ENCODE data around the gene BCAS3.

BCAS3 gene

DNA sequence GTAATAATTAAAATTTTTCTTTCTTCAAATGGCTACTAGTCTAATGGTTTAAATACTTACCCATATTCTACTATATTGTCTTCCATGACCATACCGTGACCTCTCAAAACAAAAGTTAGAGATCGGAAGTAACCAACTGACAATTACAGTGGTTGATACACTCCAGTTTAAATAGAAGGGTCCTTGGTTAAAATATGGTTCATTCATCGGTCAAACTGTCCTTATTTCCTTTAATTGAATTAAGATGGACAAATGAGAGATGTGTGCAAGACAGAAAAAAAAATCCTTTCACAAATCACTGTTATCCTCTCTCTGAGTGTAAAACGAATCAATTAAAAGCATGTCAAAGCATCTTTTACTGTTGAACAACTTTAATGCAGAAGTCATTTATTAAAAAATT is 507.7 kb downstream of the BCAS3 start:
- Histone ChIP-seq H3F3A (ENCODE audit: control insufficient read depth, insufficient read depth) (no peaks in the 10 kb centered on the region), H3K4me3 (ENCODE audit: low read length) (no peak overlapping the region), H3K36me3 (ENCODE audit: control insufficient read depth, low read length) (no peaks in the 10 kb centered on the region), H3K4me1 (ENCODE audit: control insufficient read depth, low read length) (no peaks in the 10 kb centered on the region), H3K4me2 (ENCODE audit: low read length) (no peak overlapping the region), H3K27me3 (ENCODE audit: control insufficient read depth, low read length) (no peaks in the 10 kb centered on the region), H3K27ac (ENCODE audit: low read depth, low read length) (no peak overlapping the region), H3K79me2 (ENCODE audit: control insufficient read depth, low read length) (no peaks in the 10 kb centered on the region), H3K9me2 (replicated peaks; ENCODE audit: control insufficient read depth, low read length) (no peaks in the 10 kb centered on the region), H3K9me3 (ENCODE audit: control insufficient read depth, insufficient read depth, low read length) (no peaks in the 10 kb centered on the region), H4K20me1 (ENCODE audit: control insufficient read depth, insufficient read depth, low read depth, low read length) (no peaks in the 10 kb centered on the region)
- TF ChIP-seq EZH2phosphoT487 (IDR thresholded peaks at IDR 0.05; ENCODE audit: borderline replicate concordance, low read length): no peak
- TF ChIP-seq, protein P1, sequence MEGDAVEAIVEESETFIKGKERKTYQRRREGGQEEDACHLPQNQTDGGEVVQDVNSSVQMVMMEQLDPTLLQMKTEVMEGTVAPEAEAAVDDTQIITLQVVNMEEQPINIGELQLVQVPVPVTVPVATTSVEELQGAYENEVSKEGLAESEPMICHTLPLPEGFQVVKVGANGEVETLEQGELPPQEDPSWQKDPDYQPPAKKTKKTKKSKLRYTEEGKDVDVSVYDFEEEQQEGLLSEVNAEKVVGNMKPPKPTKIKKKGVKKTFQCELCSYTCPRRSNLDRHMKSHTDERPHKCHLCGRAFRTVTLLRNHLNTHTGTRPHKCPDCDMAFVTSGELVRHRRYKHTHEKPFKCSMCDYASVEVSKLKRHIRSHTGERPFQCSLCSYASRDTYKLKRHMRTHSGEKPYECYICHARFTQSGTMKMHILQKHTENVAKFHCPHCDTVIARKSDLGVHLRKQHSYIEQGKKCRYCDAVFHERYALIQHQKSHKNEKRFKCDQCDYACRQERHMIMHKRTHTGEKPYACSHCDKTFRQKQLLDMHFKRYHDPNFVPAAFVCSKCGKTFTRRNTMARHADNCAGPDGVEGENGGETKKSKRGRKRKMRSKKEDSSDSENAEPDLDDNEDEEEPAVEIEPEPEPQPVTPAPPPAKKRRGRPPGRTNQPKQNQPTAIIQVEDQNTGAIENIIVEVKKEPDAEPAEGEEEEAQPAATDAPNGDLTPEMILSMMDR (IDR thresholded peaks at IDR 0.05; ENCODE audit: low read depth, low read length, poor library complexity, severe bottlenecking): no peak

DNA sequence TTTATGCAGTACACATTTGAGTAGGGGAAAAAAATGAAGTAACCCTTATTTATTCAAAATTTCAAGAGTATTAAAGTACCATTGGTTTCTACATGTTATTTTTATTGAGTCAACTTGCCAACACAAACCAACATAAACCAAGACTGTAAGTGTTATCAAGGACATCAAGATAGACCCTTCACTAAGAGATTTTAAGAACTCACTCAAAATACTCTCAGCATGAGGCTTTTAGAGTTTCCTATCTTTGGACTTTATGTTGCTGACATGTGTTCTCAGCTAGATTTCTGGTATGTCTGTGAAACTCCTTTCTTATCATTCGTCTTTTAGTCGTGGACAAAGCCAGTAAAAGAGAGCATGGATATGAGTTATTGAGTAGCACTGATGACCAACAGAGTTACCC is 509.4 kb downstream of the BCAS3 start:
- no peaks in the 10 kb centered on the region for H3F3A ChIP-seq (ENCODE audit: control insufficient read depth, insufficient read depth)
- H3K27ac ChIP-seq (ENCODE audit: low read depth, low read length): no peak overlapping the region
- H4K20me1 ChIP-seq (ENCODE audit: control insufficient read depth, insufficient read depth, low read depth, low read length): no peaks in the 10 kb centered on the region
- no peaks in the 10 kb centered on the region for H3K9me2 ChIP-seq (replicated peaks; ENCODE audit: control insufficient read depth, low read length)
- H3K27me3 ChIP-seq (ENCODE audit: control insufficient read depth, low read length): no peaks in the 10 kb centered on the region
- no peaks in the 10 kb centered on the region for H3K36me3 ChIP-seq (ENCODE audit: control insufficient read depth, low read length)
- no peaks in the 10 kb centered on the region for H3K9me3 ChIP-seq (ENCODE audit: control insufficient read depth, insufficient read depth, low read length)
- H3K79me2 ChIP-seq (ENCODE audit: control insufficient read depth, low read length): no peaks in the 10 kb centered on the region
- H3K4me3 ChIP-seq (ENCODE audit: low read length): no peak overlapping the region
- H3K4me1 ChIP-seq (ENCODE audit: control insufficient read depth, low read length): no peaks in the 10 kb centered on the region
- no peak overlapping the region for H3K4me2 ChIP-seq (ENCODE audit: low read length)
- TF ChIP-seq EZH2phosphoT487 (IDR thresholded peaks at IDR 0.05; ENCODE audit: borderline replicate concordance, low read length): no peak
- TF ChIP-seq, protein P1 (IDR thresholded peaks at IDR 0.05; ENCODE audit: low read depth, low read length, poor library complexity, severe bottlenecking): no peak

DNA sequence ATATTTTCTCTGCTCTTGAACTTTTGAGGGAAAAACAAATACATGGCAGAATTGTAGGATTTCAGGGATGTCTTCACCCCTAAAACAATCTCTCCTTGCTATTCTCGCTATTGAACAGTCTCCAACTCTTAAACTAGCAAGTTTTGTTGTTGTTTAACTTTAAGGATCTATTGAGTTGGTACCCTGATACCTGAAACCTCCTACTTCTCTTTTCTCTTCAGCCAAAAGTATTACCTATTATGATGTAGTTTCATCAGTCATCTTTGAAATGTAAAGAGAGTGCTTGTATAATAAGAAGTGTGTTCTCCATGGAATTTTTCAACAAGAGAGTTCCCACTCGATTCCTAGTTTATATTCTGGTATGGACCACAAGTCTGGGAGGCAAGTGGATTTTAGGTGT is 510.4 kb downstream of the BCAS3 start:
- H3F3A ChIP-seq (ENCODE audit: control insufficient read depth, insufficient read depth): no peaks in the 10 kb centered on the region
- H3K4me2 ChIP-seq (ENCODE audit: low read length): no peak overlapping the region
- no peaks in the 10 kb centered on the region for H4K20me1 ChIP-seq (ENCODE audit: control insufficient read depth, insufficient read depth, low read depth, low read length)
- no peaks in the 10 kb centered on the region for H3K27me3 ChIP-seq (ENCODE audit: control insufficient read depth, low read length)
- TF ChIP-seq, protein P1 (IDR thresholded peaks at IDR 0.05; ENCODE audit: low read depth, low read length, poor library complexity, severe bottlenecking): no peak
- no peak for TF ChIP-seq EZH2phosphoT487 (IDR thresholded peaks at IDR 0.05; ENCODE audit: borderline replicate concordance, low read length)
- no peak overlapping the region for H3K4me3 ChIP-seq (ENCODE audit: low read length)
- no peak overlapping the region for H3K27ac ChIP-seq (ENCODE audit: low read depth, low read length)
- H3K9me2 ChIP-seq (replicated peaks; ENCODE audit: control insufficient read depth, low read length): no peaks in the 10 kb centered on the region
- no peaks in the 10 kb centered on the region for H3K79me2 ChIP-seq (ENCODE audit: control insufficient read depth, low read length)
- no peaks in the 10 kb centered on the region for H3K36me3 ChIP-seq (ENCODE audit: control insufficient read depth, low read length)
- no peaks in the 10 kb centered on the region for H3K9me3 ChIP-seq (ENCODE audit: control insufficient read depth, insufficient read depth, low read length)
- H3K4me1 ChIP-seq (ENCODE audit: control insufficient read depth, low read length): no peaks in the 10 kb centered on the region

DNA sequence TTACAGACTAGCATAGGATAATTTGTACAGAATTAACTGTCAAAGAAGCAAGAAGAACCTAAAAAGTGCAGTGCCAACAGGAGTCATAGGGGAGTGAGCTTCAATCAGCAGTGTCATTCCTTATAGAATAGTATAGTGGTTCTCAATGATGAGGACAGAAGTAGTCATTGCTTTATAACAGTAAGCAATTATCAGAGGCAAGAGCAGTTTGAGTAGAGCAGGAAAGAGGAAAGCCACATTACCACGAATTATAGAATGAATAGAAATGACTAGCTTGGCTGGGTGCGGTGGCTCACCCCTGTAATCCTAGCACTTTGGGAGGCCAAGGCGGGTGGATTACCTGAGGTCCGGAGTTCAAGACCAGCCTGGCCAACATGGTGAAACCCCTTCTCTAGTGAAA is 512.3 kb downstream of the BCAS3 start:
- H3K79me2 ChIP-seq (ENCODE audit: control insufficient read depth, low read length): no peaks in the 10 kb centered on the region
- H3K4me2 ChIP-seq (ENCODE audit: low read length): no peak overlapping the region
- no peaks in the 10 kb centered on the region for H3K36me3 ChIP-seq (ENCODE audit: control insufficient read depth, low read length)
- no peak for TF ChIP-seq EZH2phosphoT487 (IDR thresholded peaks at IDR 0.05; ENCODE audit: borderline replicate concordance, low read length)
- TF ChIP-seq, protein P1 (IDR thresholded peaks at IDR 0.05; ENCODE audit: low read depth, low read length, poor library complexity, severe bottlenecking): no peak
- H3K9me2 ChIP-seq (replicated peaks; ENCODE audit: control insufficient read depth, low read length): no peaks in the 10 kb centered on the region
- no peaks in the 10 kb centered on the region for H4K20me1 ChIP-seq (ENCODE audit: control insufficient read depth, insufficient read depth, low read depth, low read length)
- no peaks in the 10 kb centered on the region for H3K27me3 ChIP-seq (ENCODE audit: control insufficient read depth, low read length)
- no peaks in the 10 kb centered on the region for H3K9me3 ChIP-seq (ENCODE audit: control insufficient read depth, insufficient read depth, low read length)
- no peaks in the 10 kb centered on the region for H3K4me1 ChIP-seq (ENCODE audit: control insufficient read depth, low read length)
- H3K4me3 ChIP-seq (ENCODE audit: low read length): no peak overlapping the region
- no peaks in the 10 kb centered on the region for H3F3A ChIP-seq (ENCODE audit: control insufficient read depth, insufficient read depth)
- H3K27ac ChIP-seq (ENCODE audit: low read depth, low read length): no peak overlapping the region

All from DOHH2 (cell line).